Fibroblast of lung (primary cell): ENCODE results near the gene PPP1R3D. TPM values are rescaled to one million over a fixed set of nuclear protein-coding genes. Genes with fewer than 3 reads are reported as not detected.
"Not testable (repeated sequence)": the region's sequence is repeated elsewhere in the genome, so short reads cannot be mapped to it uniquely, and the experiment has no call there.

Source experiments
- DNase-seq, 2 donors: peaks; one replicate each; pipeline versions ENCODE4 v3.0.0 to v3.0.0-alpha.2; 2010; ENCODE audit warnings: low read depth in 2 of 2
- H2AFZ ChIP-seq: 2 replicates; pipeline ENCODE4 v1.5.1; 2012; ENCODE audit warnings: low read length, control low read depth, inconsistent platforms
- H3K27ac ChIP-seq: 2 replicates; pipeline ENCODE4 v1.5.1; 2011; ENCODE audit warnings: low read length, control low read depth; ENCODE audit not compliant: insufficient read depth
- H3K27me3 ChIP-seq: 2 replicates; pipeline ENCODE4 v1.5.1; 2011; ENCODE audit warnings: mild to moderate bottlenecking, low read length; ENCODE audit not compliant: control insufficient read depth, insufficient read depth
- H3K36me3 ChIP-seq: 2 replicates; pipeline ENCODE4 v1.5.1; 2011; ENCODE audit warnings: low read length; ENCODE audit not compliant: control insufficient read depth, insufficient read depth
- H3K4me1 ChIP-seq: 2 replicates; pipeline ENCODE4 v1.5.1; 2011; ENCODE audit warnings: low read length; ENCODE audit not compliant: control insufficient read depth, insufficient read depth; ENCODE audit errors: extremely low read depth
- H3K4me2 ChIP-seq: 2 replicates; pipeline ENCODE4 v1.5.1; 2011; ENCODE audit warnings: low read length, control low read depth; ENCODE audit not compliant: insufficient read depth; ENCODE audit errors: extremely low read depth
- H3K4me3 ChIP-seq, 4 experiments: fragments of 200-600 bp in 1 of 4; sonication (generic) in 1 of 4; replicated peaks in 1 of 4; 2 replicates each; pipeline ENCODE4 v1.5.1; 2011 to 2016; ENCODE audit warnings: low read length in 4 of 4, low read depth in 3 of 4, mild to moderate bottlenecking in 3 of 4, control low read depth in 2 of 4, inconsistent platforms in 1 of 4, mixed read lengths in 1 of 4; ENCODE audit not compliant: insufficient read depth in 1 of 4; ENCODE audit errors: control extremely low read depth in 1 of 4
- H3K79me2 ChIP-seq: 2 replicates; pipeline ENCODE4 v1.5.1; 2012; ENCODE audit warnings: mild to moderate bottlenecking, low read length, inconsistent platforms; ENCODE audit not compliant: control insufficient read depth, insufficient read depth
- H3K9ac ChIP-seq: 2 replicates; pipeline ENCODE4 v1.5.1; 2011; ENCODE audit warnings: mild to moderate bottlenecking, low read length, control low read depth; ENCODE audit not compliant: insufficient read depth
- H3K9me3 ChIP-seq: 2 replicates; pipeline ENCODE4 v1.5.1; 2012; ENCODE audit warnings: low read depth, low read length; ENCODE audit not compliant: control insufficient read depth, insufficient read depth
- H4K20me1 ChIP-seq: 2 replicates; pipeline ENCODE4 v1.5.1; 2011; ENCODE audit warnings: low read length; ENCODE audit not compliant: control insufficient read depth, insufficient read depth; ENCODE audit errors: extremely low read depth
- CTCF ChIP-seq, 2 donors: IDR thresholded peaks in 1 of 2; conservative IDR thresholded peaks in 1 of 2; 1 replicate in 1 of 2; 2 replicates in 1 of 2; pipeline ENCODE4 v1.5.1; 2011 to 2012; ENCODE audit warnings: low read length in 2 of 2, control low read depth in 1 of 2, inconsistent platforms in 1 of 2, low read depth in 1 of 2, mild to moderate bottlenecking in 1 of 2
- EZH2 ChIP-seq: IDR thresholded peaks from 2 replicates; pipeline ENCODE4 v1.5.1; 2012; ENCODE audit warnings: low read length, control low read depth, mild to moderate bottlenecking; ENCODE audit errors: missing control alignments
- polyA plus RNA-seq, 2 donors: library from polyadenylated mRNA; depleted of rRNA in 1 of 2; stranded (reverse) in 1 of 2; unstranded in 1 of 2; fragments of >200 nt; gene quantifications; 2 replicates each; pipeline ENCODE4 v1.2.1, GENCODE V29; 2011 to 2012; ENCODE audit warnings: missing spikeins in 1 of 2
- total RNA-seq: library from RNA; depleted of rRNA; stranded (reverse); fragments of >200 nt; gene quantifications from 2 replicates; pipeline ENCODE4 v1.2.1, GENCODE V29; 2014

Gene PPP1R3D
- total and polyA plus RNA-seq, 2 donors (not counting 1 experiment from before 2014, with no cell fraction given): 2.6 to 7.4 TPM

DNA sequence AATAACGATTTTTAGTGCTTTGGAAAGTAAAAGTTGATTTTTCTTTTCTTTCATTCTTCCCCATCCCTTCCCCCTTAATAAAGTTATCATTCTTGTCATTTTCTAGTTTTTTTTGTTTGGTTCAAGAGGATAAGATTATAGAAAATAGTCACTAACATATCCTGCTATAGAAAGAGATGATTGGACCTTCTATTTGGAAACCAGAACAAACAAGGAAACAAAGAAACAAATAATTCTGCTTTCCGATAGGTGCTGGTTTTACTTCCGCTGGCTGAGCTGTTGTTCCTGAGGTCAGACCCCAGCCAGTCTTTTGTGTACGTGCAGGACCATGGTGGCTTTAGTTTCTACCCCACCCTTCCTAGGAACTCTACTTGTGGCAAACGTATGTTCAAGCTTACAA, 18.0 kb upstream of the PPP1R3D start, which contains the start of gene CDH26:
Gene CDH26 (plus strand): TSS at position 301 of the 400 bp plus-strand sequence. CDS start 304 bp downstream, outside the sequence.
- no peaks in the 10 kb centered on the region for H3K9me3 ChIP-seq
- no peak within 1 kb of the TSS for H3K27ac ChIP-seq
- no peaks in the 10 kb centered on the region for H3K27me3 ChIP-seq
- H3K9ac ChIP-seq: no peak within 1 kb of the TSS
- H3K4me3 ChIP-seq: no peak within 1 kb of the TSS
- no peak for DNase-seq
- no peaks in the 10 kb centered on the region for H4K20me1 ChIP-seq
- H3K36me3 ChIP-seq: no peaks in the 10 kb centered on the region
- H3K4me1 ChIP-seq: no peaks in the 10 kb centered on the region
- no peak within 1 kb of the TSS for H2AFZ ChIP-seq
- no peak within 1 kb of the TSS for H3K4me2 ChIP-seq
- TF ChIP-seq CTCF (conservative IDR thresholded peaks at IDR 0.05 in 1 of 2, IDR thresholded peaks at IDR 0.05 in 1 of 2; ENCODE audit: low read depth in 1 of 2, low read length in 2 of 2) (no peak), EZH2 (no peak)
- H3K79me2 ChIP-seq: no peaks in the 10 kb centered on the region

- DNase-seq, H3K36me3 ChIP-seq: not testable (repeated sequence)
Observed at GRCh38 chr20:59957568-59957967, 17.5 kb upstream of the PPP1R3D start.

GRCh38 chr20:59955131-59955796, 15.2 kb upstream of the PPP1R3D start:
- Histone ChIP-seq H3K27ac (no peak overlapping the region), H3K36me3 (no peaks in the 10 kb centered on the region), H3K4me3 (no peak overlapping the region), H3K27me3 (no peaks in the 10 kb centered on the region), H3K9ac (no peak overlapping the region), H3K9me3 (no peaks in the 10 kb centered on the region), H2AFZ (no peak overlapping the region), H3K4me2 (no peak overlapping the region), H3K79me2 (no peaks in the 10 kb centered on the region), H4K20me1 (no peaks in the 10 kb centered on the region), H3K4me1 (no peaks in the 10 kb centered on the region)
- DNase-seq: peak in 1 of 2 donors; percentile 14
- TF ChIP-seq CTCF (conservative IDR thresholded peaks at IDR 0.05 in 1 of 2, IDR thresholded peaks at IDR 0.05 in 1 of 2; ENCODE audit: low read depth in 1 of 2, low read length in 2 of 2) (peak in 1 of 2 donors; percentile 33), EZH2 (no peak)

More at GRCh38 chr20:59957568-59957967, 17.5 kb upstream of the PPP1R3D start:
- H3K9me3 ChIP-seq, H2AFZ ChIP-seq, H3K4me1 ChIP-seq, H3K4me2 ChIP-seq, H3K27ac ChIP-seq, H3K4me3 ChIP-seq, H3K27me3 ChIP-seq, H3K9ac ChIP-seq, H4K20me1 ChIP-seq, H3K79me2 ChIP-seq: not testable (repeated sequence)
